ENCODE results near the gene CERS1.
A peak's percentile ranks its signal among the peaks of the same experiment; 100 is the strongest.

CERS1 gene

DNA sequence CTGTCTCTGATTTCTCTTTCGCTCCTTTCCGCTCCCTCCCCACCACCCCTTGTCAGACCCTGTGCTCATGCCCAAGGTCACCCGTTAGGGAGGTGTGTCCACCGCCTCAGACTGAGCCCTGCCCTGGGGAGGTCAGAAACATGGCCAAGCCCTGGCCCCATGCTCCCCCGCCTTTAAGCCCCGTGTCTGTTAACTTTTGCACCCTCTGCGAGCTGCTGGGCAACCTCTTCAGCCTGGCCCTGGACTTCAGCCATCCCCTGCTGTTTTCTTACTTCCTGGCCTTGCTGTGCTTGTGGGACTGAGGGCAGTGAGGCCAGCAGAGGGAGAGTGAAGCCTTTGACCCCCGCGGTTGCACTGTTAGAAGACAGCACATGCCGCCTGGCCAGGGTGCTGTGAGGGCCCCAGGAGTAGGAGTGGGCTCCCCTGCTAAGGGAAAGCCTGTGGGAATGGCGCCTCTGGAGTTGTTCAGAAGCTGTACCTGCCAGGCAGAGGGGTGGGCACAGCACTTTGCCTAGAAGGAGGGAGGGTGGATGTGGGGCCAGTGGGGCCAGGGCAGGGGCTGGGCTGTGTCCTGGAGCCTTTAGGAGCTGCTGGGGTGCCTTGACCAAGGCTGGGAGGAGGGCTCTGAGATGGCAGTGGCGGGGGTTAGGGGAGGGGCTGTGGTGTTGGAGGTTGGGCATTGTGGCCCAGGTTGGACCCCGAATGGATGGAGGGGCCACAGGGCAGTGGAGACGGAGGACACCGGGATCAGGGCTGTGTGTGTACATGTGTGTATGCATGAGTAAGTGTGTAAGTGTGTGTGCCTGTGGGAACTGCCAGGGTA is 56.3 kb downstream of the CERS1 start:
- H3K4me3 ChIP-seq (ENCODE audit: low read depth, low read length, poor library complexity, severe bottlenecking), result peak overlapping the region; percentile 32
- H4K20me1 ChIP-seq (ENCODE audit: insufficient read depth, low read length), result no peaks in the 10 kb centered on the region
- no peaks in the 10 kb centered on the region for H3F3A ChIP-seq (ENCODE audit: insufficient read depth, low read length)
- no peak for TF ChIP-seq EZH2 (IDR thresholded peaks at IDR 0.05; ENCODE audit: borderline replicate concordance, low read length)
- TF ChIP-seq, protein P1, sequence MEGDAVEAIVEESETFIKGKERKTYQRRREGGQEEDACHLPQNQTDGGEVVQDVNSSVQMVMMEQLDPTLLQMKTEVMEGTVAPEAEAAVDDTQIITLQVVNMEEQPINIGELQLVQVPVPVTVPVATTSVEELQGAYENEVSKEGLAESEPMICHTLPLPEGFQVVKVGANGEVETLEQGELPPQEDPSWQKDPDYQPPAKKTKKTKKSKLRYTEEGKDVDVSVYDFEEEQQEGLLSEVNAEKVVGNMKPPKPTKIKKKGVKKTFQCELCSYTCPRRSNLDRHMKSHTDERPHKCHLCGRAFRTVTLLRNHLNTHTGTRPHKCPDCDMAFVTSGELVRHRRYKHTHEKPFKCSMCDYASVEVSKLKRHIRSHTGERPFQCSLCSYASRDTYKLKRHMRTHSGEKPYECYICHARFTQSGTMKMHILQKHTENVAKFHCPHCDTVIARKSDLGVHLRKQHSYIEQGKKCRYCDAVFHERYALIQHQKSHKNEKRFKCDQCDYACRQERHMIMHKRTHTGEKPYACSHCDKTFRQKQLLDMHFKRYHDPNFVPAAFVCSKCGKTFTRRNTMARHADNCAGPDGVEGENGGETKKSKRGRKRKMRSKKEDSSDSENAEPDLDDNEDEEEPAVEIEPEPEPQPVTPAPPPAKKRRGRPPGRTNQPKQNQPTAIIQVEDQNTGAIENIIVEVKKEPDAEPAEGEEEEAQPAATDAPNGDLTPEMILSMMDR (IDR thresholded peaks at IDR 0.05; ENCODE audit: low read length), result no peak
- no peaks in the 10 kb centered on the region for H3K27me3 ChIP-seq (ENCODE audit: insufficient read depth, low read length)
- H3K9ac ChIP-seq (ENCODE audit: low read length), result peak overlapping the region; percentile 17; the same call in 1 of the 2 replicates
- no peaks in the 10 kb centered on the region for H3K9me3 ChIP-seq (ENCODE audit: low read length)
- peaks cover 76% of the 10 kb centered on the region for H3K4me1 ChIP-seq (ENCODE audit: insufficient read depth, low read length, severe bottlenecking)
- H3K36me3 ChIP-seq (ENCODE audit: insufficient read depth, low read length), result peaks cover 47% of the 10 kb centered on the region
- no peak overlapping the region for H3K27ac ChIP-seq (ENCODE audit: low read depth, low read length, poor library complexity, severe bottlenecking)
- H3K79me2 ChIP-seq (ENCODE audit: insufficient read depth, low read length), result peaks cover 96% of the 10 kb centered on the region
- H2AFZ ChIP-seq (ENCODE audit: low read length), result no peak overlapping the region
- no peaks in the 10 kb centered on the region for H3K9me2 ChIP-seq (ENCODE audit: low read depth, low read length)
- peak overlapping the region; percentile 49; the same call in 1 of the 2 replicates for H3K4me2 ChIP-seq (ENCODE audit: low read length)

DNA sequence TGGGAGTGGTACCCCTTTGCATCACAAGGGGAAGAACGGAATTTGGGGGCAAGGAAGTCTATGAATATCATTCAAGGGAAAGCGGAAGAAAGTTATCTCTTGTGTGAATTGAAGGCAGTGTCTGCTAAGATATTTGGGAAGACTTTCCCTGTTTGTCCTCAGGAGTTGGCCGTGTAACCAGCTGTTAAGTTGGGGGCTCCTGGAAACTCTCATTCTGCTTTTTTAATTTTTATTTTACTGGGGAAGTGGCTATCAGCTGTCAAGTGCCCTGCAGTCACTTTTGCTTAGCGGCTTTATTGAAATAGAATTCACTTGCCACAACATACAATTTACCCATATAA is 61.3 kb downstream of the CERS1 start:
- Histone ChIP-seq H3K9me2 (ENCODE audit: low read depth, low read length) (no peaks in the 10 kb centered on the region), H3K9me3 (ENCODE audit: low read length) (no peaks in the 10 kb centered on the region), H4K20me1 (ENCODE audit: insufficient read depth, low read length) (peaks cover 4% of the 10 kb centered on the region; the same call in 1 of the 2 replicates), H3K79me2 (ENCODE audit: insufficient read depth, low read length) (peaks cover 69% of the 10 kb centered on the region), H3F3A (ENCODE audit: insufficient read depth, low read length) (no peaks in the 10 kb centered on the region), H3K4me3 (ENCODE audit: low read depth, low read length, poor library complexity, severe bottlenecking) (peak overlapping the region; percentile 88), H3K4me1 (ENCODE audit: insufficient read depth, low read length, severe bottlenecking) (peaks cover 43% of the 10 kb centered on the region), H3K27ac (ENCODE audit: low read depth, low read length, poor library complexity, severe bottlenecking) (no peak overlapping the region), H3K9ac (ENCODE audit: low read length) (peak overlapping the region; percentile 86; the same call in 1 of the 2 replicates), H3K4me2 (ENCODE audit: low read length) (peak overlapping the region; percentile 100), H2AFZ (ENCODE audit: low read length) (no peak overlapping the region), H3K27me3 (ENCODE audit: insufficient read depth, low read length) (no peaks in the 10 kb centered on the region), H3K36me3 (ENCODE audit: insufficient read depth, low read length) (peaks cover 68% of the 10 kb centered on the region)
- no peak for TF ChIP-seq EZH2 (IDR thresholded peaks at IDR 0.05; ENCODE audit: borderline replicate concordance, low read length)
- TF ChIP-seq, protein P1 (IDR thresholded peaks at IDR 0.05; ENCODE audit: low read length), result no peak

DNA sequence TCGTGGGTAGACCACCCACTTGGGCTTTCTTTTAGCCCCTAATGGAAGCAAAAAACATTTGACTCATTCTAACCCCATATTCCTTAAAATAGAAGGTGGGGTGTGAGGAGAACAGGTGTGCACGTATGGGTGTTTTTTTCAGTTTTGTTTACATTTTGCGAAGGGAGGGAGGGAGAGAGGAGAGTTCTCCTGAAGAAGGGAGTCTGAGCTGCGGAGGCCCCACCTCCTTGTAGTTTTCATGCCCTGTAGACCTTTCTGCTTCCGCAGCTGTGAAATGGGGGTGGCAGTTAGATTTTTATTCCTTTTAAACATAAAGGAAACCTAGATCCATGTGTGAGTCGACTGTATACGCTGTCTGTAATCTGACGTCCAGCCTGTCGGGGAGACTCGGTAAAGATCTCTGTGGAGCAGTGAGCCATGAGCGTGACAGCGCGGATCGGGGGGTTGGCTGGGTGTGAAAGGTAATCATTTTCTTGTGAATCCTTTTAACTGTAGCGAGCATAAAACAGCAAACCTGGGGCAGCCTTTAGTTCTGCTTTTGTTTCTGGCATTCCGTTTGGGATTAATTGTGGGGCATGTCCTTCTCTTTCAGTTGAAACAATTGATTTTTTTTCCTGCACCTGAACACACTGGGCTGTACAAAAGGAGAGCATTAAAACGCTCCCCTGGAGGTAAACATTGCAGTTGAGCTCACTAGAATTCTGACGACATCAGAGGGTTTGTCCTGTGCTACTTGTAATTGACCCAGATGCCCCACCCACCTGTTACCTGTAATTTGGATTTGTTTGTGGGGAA is 61.9 kb downstream of the CERS1 start:
- H3K4me3 ChIP-seq (ENCODE audit: low read depth, low read length, poor library complexity, severe bottlenecking), result peak overlapping the region; percentile 88
- H3K4me2 ChIP-seq (ENCODE audit: low read length), result peak overlapping the region; percentile 100
- H4K20me1 ChIP-seq (ENCODE audit: insufficient read depth, low read length), result peaks cover 4% of the 10 kb centered on the region; the same call in 1 of the 2 replicates
- H2AFZ ChIP-seq (ENCODE audit: low read length), result no peak overlapping the region
- H3F3A ChIP-seq (ENCODE audit: insufficient read depth, low read length), result no peaks in the 10 kb centered on the region
- peaks cover 63% of the 10 kb centered on the region for H3K36me3 ChIP-seq (ENCODE audit: insufficient read depth, low read length)
- H3K9me3 ChIP-seq (ENCODE audit: low read length), result no peaks in the 10 kb centered on the region
- TF ChIP-seq, protein P1 (IDR thresholded peaks at IDR 0.05; ENCODE audit: low read length), result no peak
- no peak for TF ChIP-seq EZH2 (IDR thresholded peaks at IDR 0.05; ENCODE audit: borderline replicate concordance, low read length)
- H3K9me2 ChIP-seq (ENCODE audit: low read depth, low read length), result no peaks in the 10 kb centered on the region
- H3K4me1 ChIP-seq (ENCODE audit: insufficient read depth, low read length, severe bottlenecking), result peaks cover 38% of the 10 kb centered on the region
- H3K27me3 ChIP-seq (ENCODE audit: insufficient read depth, low read length), result no peaks in the 10 kb centered on the region
- no peak overlapping the region for H3K27ac ChIP-seq (ENCODE audit: low read depth, low read length, poor library complexity, severe bottlenecking)
- H3K79me2 ChIP-seq (ENCODE audit: insufficient read depth, low read length), result peaks cover 66% of the 10 kb centered on the region
- H3K9ac ChIP-seq (ENCODE audit: low read length), result peak overlapping the region; percentile 86

All from OCI-LY1 (cell line).